Measurements from ENCODE around the gene DHRS9.

Gene DHRS9

GRCh38 chr2:169065864-169066517 is 3.4 kb upstream of the DHRS9 start:
- DNase-seq (ENCODE audit: low spot score): no peak

DNA sequence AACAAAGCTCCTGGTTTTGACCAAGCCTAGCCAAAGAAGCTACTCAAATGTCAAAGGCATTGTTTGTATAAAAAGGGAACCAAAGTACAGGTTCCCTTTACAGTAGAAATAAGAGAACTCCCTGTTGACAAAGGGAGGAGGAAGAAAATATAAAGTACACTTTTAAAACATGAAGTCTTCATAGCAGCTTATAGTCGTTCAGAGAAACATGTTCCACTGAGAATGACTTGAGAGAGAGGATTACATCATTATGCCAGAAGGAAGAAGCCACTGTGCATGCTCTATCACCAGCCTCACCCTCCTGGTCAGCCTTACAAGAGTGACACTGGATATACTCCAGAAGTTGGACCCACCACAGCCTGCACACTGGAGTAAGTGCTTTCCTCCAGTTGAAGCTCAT is 2.5 kb upstream of the DHRS9 start:
- no peak for DNase-seq (ENCODE audit: low spot score)

DNA sequence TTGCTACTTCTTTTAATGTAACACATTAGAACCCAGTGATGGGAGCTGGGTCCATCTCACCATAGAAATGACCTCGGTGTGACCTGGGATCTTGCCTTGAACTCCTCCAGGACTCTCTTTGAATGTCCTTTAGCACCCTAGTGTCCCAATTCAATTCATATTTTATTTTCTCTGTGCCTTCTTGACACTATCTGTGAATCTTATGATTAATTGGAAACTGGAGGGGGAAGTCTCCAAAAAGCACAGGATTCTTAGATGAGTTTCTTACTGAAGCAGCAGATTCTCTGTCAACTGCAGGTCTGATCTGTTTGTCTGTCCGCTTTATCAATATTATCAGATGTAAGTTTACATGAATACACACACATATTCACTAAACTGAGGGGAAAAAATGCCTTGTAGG is 470 bp downstream of the DHRS9 start:
- no peak for DNase-seq (ENCODE audit: low spot score)

GRCh38 chr2:169071455-169071854 is 2.1 kb downstream of the DHRS9 start:
- DNase-seq (ENCODE audit: low spot score): no peak

DNA sequence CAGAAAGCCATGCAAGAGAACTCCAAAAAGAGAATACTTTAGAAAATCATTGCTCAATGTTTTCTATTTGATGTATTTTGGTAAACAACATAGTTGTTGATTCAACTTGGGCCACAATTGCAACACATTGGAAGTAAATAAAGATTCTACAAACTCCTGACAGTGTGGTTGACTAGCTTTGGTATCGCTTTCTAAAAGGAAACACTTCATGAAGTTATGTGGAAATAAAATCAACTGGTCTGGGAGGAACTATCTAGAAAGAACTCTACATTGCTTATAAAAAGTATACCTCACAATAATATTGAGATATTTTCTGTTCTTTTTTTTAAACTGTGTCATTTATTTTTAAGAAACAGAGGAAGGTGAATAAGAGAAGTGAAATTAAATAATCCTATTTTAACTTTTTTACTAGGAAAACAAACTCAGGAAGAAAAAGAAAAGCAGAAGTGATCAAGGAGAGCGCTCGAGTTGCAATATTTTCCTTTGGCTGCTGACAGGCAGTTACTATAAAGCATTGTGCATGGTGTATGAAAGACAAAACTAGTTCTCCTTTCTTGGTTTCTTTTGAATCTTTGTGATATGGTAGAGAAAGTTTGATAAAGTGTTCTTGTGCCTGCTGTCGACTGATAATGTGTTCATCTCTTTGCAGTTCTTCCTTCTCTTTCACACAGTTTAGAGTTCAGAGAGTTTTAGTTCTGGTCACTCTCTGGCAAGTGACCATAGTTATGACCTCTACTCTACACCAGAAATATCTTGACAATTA is 3.0 kb downstream of the DHRS9 start:
- DNase-seq (ENCODE audit: low spot score): peak; percentile 4

- DNase-seq (ENCODE audit: low spot score): no peak
Observed at GRCh38 chr2:169073211-169073962, 4.0 kb downstream of the DHRS9 start.

DNA sequence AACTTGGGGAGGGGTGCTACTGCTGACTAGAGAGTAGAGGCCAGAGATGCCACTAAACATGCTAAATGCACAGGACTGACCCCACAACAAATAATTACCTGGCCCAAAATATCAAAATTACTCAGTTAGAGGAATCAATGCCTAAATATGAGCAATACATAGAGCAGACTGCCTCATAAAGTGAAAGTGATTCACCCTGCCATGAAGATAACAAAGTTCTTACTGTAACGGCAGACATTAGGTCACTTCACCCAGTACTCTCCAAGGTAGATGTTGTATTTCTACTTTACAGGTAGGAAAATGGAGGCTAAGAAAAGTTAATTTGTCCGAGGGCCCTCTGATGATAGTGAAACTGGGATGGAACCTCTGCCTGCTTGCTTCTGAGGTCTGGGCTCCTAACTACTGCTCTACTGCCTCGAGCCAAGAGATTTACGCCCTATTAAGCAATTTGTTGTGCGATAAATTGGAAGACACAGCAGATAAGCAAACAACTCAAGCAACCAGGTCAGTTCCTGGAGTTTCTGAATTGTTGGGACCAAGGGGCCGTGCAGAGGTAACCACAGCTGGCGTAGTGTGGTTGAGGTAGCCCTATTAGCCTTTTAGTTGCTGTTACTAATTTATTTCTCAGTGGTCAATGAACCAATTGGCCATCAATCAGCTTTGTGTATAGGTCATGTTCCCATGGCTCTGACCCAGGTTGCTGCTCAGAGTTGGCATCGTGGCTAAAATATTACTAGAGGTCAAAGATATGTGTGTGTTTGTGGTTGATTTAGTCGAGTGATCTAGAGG is 4.8 kb downstream of the DHRS9 start:
- no peak for DNase-seq (ENCODE audit: low spot score)

GRCh38 chr2:169077674-169078240 is 8.4 kb downstream of the DHRS9 start:
- DNase-seq (ENCODE audit: low spot score): no peak

DNA sequence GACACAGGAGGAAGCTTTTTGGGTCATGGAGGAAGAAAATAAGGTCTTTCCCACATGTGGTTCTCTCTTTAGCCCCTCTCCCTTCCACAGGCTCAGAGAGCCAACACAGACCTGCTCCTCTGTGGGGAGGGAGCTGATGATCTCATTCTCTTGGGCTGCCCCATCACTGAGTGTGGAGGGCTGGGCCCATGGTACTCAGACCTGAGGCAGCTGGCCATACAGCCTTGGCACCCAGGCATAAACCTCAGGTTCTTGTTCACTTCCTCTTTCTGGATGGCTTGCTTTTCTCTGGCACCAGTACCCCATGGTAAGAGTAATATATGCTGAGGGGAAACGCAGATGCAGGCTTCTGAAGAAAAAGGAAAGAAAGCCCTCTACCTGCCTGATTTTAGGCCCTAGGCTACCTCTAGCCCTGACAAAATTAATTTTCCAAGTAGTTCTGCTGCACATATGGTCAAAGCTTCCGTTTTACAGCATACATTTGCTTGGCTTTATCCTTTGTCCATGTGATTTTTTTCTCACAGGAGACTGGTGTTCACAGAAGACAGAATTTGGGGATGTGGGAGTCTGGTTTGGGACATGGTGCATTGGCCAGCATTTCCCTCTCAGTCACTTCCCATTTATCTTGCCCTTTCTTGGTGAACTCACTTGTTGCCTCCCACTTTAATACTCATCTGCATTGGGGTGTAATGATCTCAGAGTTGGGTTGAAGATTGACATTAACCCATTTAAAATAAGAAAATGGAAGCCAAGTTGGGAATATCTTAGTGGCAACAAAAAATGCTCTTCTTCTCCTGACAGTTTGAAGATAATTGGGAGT is 11.1 kb downstream of the DHRS9 start:
- no peak for DNase-seq (ENCODE audit: low spot score)

GRCh38 chr2:169081551-169081950 is 12.2 kb downstream of the DHRS9 start:
- no peak for DNase-seq (ENCODE audit: low spot score)

DNA sequence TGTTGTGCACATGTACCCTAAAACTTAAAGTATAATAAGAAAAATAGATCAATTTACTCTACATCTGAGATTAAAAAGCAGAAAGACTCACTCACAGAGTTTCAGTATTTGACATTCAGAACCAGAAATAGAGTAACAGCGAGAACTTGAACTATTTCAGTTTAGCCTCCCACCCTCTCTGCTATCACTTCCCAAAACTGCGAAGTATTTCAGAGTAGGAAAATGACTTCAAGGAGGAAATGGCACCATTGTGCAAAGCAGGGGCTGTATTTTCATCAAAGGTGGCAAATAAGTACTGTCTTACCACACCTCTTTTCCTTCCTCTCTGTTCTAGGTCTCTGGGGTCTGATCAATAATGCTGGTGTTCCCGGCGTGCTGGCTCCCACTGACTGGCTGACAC is 13.6 kb downstream of the DHRS9 start:
- DNase-seq (ENCODE audit: low spot score): no peak

DNA sequence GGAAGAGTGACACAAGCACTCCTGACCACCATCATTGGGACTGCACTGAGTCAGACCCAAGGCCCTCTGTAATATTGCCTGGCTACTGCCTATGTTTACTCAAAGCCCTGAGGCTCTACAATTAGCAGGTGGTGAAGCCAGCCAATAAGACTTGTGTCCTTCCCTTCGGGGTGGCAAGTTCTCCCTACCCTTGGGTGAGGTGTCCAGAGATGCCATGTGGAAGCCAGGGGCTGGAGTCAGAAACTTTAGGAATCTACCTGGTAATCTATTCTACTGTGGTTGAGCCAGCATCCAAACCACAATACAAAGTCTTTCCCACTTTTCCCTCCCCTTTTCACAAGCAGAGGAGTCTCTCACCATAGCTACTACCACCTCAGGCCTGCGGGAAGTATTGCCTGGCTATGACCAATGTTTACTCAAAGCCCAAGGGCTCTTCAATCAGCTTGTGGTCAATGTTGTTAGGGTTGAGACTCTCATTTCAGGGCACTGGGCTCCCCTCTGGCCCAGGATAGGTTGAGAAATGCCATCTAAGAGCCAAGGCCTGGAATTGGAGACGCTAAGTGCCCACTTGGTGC is 17.6 kb downstream of the DHRS9 start:
- DNase-seq (ENCODE audit: low spot score): no peak

DNA sequence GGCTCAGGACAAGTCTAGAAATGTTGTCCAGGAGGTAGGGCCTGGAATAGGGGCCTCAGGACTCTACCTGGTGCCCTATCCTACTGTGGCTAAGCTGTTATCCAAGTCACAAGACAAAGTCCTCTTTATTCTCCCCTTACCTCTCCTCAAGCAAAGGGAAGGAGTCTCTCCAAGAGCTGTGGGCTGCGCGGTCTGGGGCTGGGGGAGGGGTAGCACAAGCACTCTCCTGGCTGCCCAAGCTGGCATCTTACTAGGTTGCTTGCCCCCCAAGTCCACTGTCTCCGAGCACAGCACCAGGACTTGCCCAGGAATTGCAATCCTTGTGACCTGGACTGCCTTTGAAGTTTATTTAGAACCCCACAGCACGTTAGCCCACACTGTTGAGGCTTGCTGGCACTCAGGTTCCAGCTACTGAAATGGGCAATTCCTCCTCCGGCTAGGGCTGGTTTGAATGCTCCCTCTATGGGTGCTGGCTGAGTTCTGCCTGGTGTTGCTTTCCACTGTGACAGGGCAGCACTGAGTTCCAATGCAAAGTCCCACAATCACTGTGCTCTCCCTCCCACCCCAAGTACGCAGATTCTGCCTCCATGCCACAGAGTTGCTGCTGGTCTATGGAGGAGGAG is 18.5 kb downstream of the DHRS9 start:
- DNase-seq (ENCODE audit: low spot score): no peak

GRCh38 chr2:169089182-169089581 is 19.8 kb downstream of the DHRS9 start:
- no peak for DNase-seq (ENCODE audit: low spot score)

DNA sequence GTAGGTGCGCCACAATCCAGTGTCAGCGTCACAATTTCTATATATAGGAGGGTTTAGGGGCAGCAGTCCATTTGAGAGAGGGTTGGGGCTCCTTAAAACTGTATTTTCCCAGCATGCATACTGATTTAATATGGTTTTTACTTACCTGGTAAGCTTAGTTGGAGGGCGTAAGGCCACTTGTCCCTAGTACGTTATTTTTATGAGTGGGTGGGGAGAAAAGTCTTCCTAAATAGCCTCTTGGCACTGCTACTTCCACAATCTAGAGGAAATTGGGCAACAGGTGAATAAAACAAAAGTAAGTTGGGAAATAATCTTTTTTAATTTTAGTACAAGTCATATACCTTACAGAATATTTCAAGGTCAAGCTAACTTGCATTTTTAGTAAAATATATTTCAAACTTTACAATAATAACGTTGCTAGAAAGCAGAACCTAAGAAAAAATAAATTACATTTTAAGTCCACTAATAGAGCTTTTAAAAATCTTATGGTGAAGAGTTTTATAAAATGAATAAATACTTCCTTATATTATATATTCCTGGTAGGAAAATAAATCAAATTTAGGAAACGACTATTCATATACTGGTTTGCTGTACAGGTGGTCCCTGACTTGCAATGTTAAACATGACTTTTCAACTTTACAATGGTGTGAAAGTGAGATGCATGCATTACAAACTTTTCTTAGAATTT is 20.9 kb downstream of the DHRS9 start:
- no peak for DNase-seq (ENCODE audit: low spot score)

DNA sequence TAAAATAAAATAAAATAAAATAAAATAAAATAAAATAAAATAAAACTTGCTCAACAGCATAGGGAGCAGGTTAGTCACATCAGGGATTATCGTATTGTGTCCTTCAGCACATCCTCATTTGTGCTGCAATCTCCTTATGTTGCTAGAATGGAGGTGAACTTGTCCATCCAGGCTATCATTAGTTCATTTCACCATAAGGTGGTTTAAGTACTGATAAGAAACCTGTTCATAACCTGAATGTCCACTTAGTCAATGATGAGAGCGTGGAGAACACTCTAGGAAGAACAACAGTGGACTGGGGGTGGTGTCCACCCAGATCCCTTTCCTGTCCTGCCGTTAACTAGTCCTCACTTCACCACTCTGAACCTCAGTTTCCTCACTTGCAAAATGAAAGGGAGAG is 21.9 kb downstream of the DHRS9 start:
- DNase-seq (ENCODE audit: low spot score): no peak

DNA sequence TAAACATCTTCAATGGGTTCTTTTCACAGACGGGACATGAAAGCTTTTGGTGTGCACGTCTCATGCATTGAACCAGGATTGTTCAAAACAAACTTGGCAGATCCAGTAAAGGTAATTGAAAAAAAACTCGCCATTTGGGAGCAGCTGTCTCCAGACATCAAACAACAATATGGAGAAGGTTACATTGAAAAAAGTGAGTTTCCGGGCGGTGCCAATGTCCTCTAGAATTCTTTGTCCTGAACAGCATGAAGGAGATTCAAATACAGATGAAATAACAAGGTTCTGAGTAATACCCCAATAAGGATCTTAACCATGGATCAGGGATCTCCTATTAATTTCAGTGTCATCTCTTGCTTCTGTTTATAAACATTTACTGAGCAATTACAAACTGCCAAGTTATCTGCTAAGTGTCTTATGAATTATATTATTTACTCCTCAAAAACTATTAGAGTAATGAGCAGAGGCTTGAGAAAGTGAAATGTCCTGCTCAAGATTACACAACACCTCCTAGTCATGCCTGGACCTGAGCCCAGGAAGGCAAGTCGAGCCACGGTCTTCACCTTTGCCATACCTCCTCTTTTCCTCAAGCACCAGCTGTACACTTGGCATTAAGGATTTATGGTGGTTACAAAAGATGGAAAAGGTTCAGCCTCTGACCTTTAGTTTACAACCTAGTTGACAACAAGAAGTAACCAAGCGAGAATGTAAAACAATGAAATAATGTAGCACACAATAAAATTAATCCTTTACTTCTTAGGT is 22.6 kb downstream of the DHRS9 start:
- DNase-seq (ENCODE audit: low spot score): no peak

GRCh38 chr2:169093535-169093934 is 24.2 kb downstream of the DHRS9 start:
- no peak for DNase-seq (ENCODE audit: low spot score)

DNA sequence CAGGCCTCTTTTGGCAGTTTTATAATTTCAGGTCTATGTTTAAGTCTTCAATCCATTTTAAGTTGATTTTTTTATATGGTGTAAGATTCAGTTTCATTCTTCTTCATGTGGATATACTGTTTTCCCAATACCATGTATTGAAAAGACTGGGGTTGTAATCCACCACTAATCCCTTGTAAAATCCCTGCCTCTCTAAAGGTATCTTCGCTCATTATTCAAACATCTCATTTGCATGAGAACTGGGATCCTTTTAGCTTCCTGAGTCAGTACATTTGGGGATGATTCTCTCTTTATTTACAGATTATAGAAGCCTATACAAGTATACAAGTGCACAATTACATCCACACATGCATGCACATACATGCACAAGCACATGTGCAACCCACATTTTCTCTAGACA is 25.3 kb downstream of the DHRS9 start:
- no peak for DNase-seq (ENCODE audit: low spot score)
